Measurements from ENCODE around the gene ADAR. TPM values are rescaled to one million over a fixed set of nuclear protein-coding genes. Genes with fewer than 3 reads are reported as not detected.
A peak's percentile ranks its signal among the peaks of the same experiment; 100 is the strongest.

ADAR gene
- total RNA-seq, 3 donors from 2014 or later, result 127 to 149 (median 137) TPM

GRCh38 chr1:154572468-154573167 lies 35.4 kb downstream of the ADAR start:
- DNase-seq, result no peak
- TF ChIP-seq, protein P1, sequence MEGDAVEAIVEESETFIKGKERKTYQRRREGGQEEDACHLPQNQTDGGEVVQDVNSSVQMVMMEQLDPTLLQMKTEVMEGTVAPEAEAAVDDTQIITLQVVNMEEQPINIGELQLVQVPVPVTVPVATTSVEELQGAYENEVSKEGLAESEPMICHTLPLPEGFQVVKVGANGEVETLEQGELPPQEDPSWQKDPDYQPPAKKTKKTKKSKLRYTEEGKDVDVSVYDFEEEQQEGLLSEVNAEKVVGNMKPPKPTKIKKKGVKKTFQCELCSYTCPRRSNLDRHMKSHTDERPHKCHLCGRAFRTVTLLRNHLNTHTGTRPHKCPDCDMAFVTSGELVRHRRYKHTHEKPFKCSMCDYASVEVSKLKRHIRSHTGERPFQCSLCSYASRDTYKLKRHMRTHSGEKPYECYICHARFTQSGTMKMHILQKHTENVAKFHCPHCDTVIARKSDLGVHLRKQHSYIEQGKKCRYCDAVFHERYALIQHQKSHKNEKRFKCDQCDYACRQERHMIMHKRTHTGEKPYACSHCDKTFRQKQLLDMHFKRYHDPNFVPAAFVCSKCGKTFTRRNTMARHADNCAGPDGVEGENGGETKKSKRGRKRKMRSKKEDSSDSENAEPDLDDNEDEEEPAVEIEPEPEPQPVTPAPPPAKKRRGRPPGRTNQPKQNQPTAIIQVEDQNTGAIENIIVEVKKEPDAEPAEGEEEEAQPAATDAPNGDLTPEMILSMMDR (IDR thresholded peaks at IDR 0.05), result no peak
- intact Hi-C loops (cut with DNase I, micrococcal nuclease), result loop anchor here in 1 of 2 donors (10.0 kb wide), 1 partner anchor 312 kb away; no protein-coding TSS in a partner anchor
- H3K4me3 ChIP-seq, result no peak overlapping the region
- H3K4me1 ChIP-seq (ENCODE audit: low read depth), result no peaks in the 10 kb centered on the region
- H3K9me3 ChIP-seq, result no peaks in the 10 kb centered on the region
- no peak for ATAC-seq
- H3K36me3 ChIP-seq (ENCODE audit: low read depth), result no peaks in the 10 kb centered on the region

- Histone ChIP-seq H3K4me1 (ENCODE audit: low read depth) (no peaks in the 10 kb centered on the region), H3K9me3 (no peaks in the 10 kb centered on the region), H3K4me3 (no peak overlapping the region), H3K36me3 (ENCODE audit: low read depth) (no peaks in the 10 kb centered on the region)
- ATAC-seq, result no peak
- TF ChIP-seq, protein P1 (IDR thresholded peaks at IDR 0.05), result no peak
- no peak for DNase-seq
- intact Hi-C loops (cut with DNase I, micrococcal nuclease), result loop anchor here in 1 of 2 donors (10.0 kb wide), 1 partner anchor 313 kb away; no protein-coding TSS in a partner anchor
Measured at GRCh38 chr1:154571964-154572288, 36.1 kb downstream of the ADAR start.

DNA sequence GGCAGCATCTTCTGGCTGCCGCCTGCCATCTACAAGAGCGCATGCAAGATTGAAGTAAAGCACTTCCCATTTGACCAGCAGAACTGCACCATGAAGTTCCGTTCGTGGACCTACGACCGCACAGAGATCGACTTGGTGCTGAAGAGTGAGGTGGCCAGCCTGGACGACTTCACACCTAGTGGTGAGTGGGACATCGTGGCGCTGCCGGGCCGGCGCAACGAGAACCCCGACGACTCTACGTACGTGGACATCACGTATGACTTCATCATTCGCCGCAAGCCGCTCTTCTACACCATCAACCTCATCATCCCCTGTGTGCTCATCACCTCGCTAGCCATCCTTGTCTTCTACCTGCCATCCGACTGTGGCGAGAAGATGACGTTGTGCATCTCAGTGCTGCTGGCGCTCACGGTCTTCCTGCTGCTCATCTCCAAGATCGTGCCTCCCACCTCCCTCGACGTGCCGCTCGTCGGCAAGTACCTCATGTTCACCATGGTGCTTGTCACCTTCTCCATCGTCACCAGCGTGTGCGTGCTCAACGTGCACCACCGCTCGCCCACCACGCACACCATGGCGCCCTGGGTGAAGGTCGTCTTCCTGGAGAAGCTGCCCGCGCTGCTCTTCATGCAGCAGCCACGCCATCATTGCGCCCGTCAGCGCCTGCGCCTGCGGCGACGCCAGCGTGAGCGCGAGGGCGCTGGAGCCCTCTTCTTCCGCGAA lies 36.6 kb downstream of the ADAR start:
- intact Hi-C loops (cut with DNase I, micrococcal nuclease), result loop anchor here in 1 of 2 donors (10.0 kb wide), 1 partner anchor 313 kb away; no protein-coding TSS in a partner anchor
- ATAC-seq, result no peak
- H3K9me3 ChIP-seq, result no peaks in the 10 kb centered on the region
- H3K4me1 ChIP-seq (ENCODE audit: low read depth), result no peaks in the 10 kb centered on the region
- H3K36me3 ChIP-seq (ENCODE audit: low read depth), result no peaks in the 10 kb centered on the region
- DNase-seq, result no peak
- TF ChIP-seq, protein P1 (IDR thresholded peaks at IDR 0.05), result no peak
- no peak overlapping the region for H3K4me3 ChIP-seq

DNA sequence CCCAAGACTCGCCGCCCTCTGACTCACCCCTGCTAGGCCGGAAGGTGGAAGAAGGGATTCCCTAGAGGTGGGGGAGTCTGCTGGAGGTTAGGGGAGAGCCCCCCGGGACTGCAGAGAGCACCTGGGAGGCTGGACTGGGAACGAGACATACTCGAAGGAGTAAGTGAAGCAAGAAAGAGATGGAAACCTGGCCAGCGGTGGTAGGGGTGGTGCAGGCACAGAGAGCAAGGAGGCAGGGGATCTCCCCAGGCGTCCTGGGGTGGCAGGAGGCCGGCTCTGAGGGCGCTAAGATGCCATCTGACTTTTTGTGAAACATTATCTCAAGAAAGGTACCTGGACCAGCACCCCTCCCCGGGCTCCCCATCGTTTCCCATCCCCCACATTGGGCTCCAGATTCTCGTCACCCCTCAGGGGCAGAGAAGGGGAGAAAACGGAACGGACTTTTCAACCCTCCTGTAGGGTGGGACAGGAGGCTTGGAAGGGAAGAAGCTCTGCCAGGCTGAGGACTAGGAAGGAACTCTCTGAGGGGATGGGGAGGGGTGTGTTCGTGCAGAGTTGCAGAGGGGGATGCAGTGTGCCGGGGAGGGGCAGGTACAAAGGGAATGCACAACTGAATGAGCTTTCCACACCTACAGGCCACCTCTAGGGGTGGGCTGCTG lies 39.7 kb downstream of the ADAR start:
- Histone ChIP-seq H3K36me3 (ENCODE audit: low read depth) (no peaks in the 10 kb centered on the region), H3K4me3 (no peak overlapping the region), H3K4me1 (ENCODE audit: low read depth) (no peaks in the 10 kb centered on the region), H3K9me3 (no peaks in the 10 kb centered on the region)
- intact Hi-C loops (cut with DNase I, micrococcal nuclease), result loop anchor here in 1 of 2 donors (10.0 kb wide), 1 partner anchor 307 kb away; the partner anchor contains the start of gene KCNN3
- TF ChIP-seq, protein P1 (IDR thresholded peaks at IDR 0.05), result no peak
- DNase-seq, result no peak
- no peak for ATAC-seq

DNA sequence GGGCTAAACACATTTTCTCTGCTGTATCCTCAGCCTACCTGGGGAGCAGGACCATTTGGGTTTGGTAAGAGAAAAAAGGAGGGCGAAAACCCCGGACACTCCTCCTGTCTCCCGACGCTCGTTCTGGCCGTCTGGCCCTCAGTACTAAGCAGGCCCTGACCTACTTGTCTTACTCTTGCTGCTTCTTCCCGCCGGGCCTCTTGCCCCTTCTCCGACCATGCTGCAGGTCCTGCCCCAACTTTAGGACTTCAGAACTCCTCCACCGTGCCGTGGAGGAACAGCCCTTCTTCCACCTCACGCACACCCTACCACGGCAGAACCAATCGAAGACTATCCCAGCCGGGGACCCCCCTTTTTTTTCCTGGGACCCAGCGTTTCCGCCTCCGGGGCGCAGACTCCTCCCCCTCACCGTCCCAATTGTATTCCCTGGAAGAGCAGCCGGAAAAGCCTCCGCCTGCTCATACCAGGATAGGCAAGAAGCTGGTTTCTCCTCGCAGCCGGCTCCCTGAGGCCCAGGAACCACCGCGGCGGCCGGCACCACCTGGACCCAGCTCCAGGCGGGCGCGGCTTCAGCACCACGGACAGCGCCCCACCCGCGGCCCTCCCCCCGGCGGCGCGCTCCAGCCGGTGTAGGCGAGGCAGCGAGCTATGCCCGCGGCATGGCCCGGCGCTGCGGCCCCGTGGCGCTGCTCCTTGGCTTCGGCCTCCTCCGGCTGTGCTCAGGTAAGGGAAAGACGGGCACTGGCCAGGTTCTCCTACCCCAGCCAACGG lies 40.4 kb downstream of the ADAR start, which contains the start of gene CHRNB2:
Gene CHRNB2 (plus strand): TSS at position 393 of the 771 bp plus-strand sequence. CDS start 267 bp downstream, at position 660.
- no peaks in the 10 kb centered on the region for H3K36me3 ChIP-seq (ENCODE audit: low read depth)
- TF ChIP-seq, protein P1 (IDR thresholded peaks at IDR 0.05), result no peak
- DNase-seq (peak; percentile 62 to 83 (median 74)), ATAC-seq (peak; percentile 98)
- no peak within 1 kb of the TSS for H3K4me3 ChIP-seq
- no peaks in the 10 kb centered on the region for H3K9me3 ChIP-seq
- no peaks in the 10 kb centered on the region for H3K4me1 ChIP-seq (ENCODE audit: low read depth)
- intact Hi-C loops (cut with DNase I, micrococcal nuclease), result loop anchor here in 1 of 2 donors (10.0 kb wide), 1 partner anchor 307 kb away; the partner anchor contains the start of gene KCNN3

Data from mucosa of descending colon (tissue), 3 donors.